Measurements from ENCODE around the gene TNFRSF25.

DNA sequence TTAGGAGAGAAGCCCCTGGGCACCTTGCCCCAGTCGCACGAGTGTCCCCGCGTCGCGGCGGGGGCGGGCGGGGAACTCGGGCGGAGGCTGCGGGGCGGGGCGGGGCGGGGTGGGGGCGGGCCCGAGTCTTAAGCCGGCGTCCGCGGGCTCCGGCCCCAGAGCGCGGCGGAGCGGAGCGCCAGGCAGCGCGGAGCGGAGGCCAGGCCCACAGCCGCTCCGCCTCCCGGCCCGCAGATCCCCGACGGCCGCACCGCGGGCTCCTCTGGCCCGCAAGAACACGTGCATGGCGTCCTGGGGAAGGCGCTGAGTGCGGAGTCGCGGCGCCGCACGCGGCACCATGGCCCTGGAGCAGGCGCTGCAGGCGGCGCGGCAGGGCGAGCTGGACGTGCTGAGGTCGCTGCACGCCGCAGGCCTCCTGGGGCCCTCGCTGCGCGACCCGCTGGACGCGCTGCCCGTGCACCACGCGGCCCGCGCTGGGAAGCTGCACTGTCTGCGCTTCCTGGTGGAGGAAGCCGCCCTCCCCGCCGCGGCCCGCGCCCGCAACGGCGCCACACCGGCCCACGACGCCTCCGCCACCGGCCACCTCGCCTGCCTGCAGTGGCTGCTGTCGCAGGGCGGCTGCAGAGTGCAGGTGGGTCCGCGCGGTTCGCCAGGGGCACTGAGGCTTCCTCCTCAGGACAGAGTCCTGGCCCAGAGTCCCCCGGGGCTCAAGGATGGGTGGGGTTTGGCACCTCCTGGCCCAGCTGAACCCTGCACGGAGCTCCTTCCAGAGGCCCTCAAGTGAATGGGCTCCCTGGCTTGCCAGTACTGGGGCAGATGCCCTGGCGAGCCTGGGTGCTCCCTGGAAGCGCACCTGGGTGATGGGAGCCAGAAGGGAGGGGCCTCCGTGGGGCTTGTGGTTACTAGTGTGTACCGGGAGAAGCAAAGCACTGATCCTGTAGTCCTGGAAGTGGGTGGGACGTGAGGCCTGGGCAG is 41.1 kb downstream of the TNFRSF25 start, which contains the start of gene ESPN:
- TF ChIP-seq EZH2 (IDR thresholded peaks at IDR 0.05; ENCODE audit: borderline replicate concordance, low read length) = no peak
- TF ChIP-seq, protein P1, sequence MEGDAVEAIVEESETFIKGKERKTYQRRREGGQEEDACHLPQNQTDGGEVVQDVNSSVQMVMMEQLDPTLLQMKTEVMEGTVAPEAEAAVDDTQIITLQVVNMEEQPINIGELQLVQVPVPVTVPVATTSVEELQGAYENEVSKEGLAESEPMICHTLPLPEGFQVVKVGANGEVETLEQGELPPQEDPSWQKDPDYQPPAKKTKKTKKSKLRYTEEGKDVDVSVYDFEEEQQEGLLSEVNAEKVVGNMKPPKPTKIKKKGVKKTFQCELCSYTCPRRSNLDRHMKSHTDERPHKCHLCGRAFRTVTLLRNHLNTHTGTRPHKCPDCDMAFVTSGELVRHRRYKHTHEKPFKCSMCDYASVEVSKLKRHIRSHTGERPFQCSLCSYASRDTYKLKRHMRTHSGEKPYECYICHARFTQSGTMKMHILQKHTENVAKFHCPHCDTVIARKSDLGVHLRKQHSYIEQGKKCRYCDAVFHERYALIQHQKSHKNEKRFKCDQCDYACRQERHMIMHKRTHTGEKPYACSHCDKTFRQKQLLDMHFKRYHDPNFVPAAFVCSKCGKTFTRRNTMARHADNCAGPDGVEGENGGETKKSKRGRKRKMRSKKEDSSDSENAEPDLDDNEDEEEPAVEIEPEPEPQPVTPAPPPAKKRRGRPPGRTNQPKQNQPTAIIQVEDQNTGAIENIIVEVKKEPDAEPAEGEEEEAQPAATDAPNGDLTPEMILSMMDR (IDR thresholded peaks at IDR 0.05; ENCODE audit: low read length) = no peak

Data from OCI-LY1 (cell line).